GM23338 (cell line): ENCODE measurements around the gene SLC51A. TPM values are rescaled to one million over a fixed set of nuclear protein-coding genes. Genes with fewer than 3 reads are reported as not detected.

ENCODE experiments used
- ATAC-seq: fragments of 200-7000 bp; cut with Tn5 transposase; 3 replicates; pipeline ENCODE4 v1.9.1; 2020
- DNase-seq: peaks from one replicate; pipeline ENCODE4 v3.0.0-alpha.2; 2015; ENCODE audit warnings: low spot score
- H2AFZ ChIP-seq: fragments of 200-600 bp; sonication (generic); 2 replicates; pipeline ENCODE4 v1.8.0; 2016; ENCODE audit warnings: antibody characterized with exemption, mild to moderate bottlenecking, moderate library complexity
- H3F3A ChIP-seq: fragments of 200-600 bp; sonication (generic); replicated peaks from 2 replicates; pipeline ENCODE4 v1.8.0; 2017; ENCODE audit warnings: antibody characterized with exemption, mixed run types, low read depth
- H3K27ac ChIP-seq: fragments of 200-600 bp; sonication (generic); 2 replicates; pipeline ENCODE4 v1.6.1; 2016; ENCODE audit warnings: low read depth
- H3K27me3 ChIP-seq: fragments of 200-600 bp; sonication (generic); 2 replicates; pipeline ENCODE4 v1.8.0; 2016; ENCODE audit warnings: mild to moderate bottlenecking, mixed run types, moderate library complexity; ENCODE audit not compliant: insufficient read depth
- H3K36me3 ChIP-seq: fragments of 200-600 bp; sonication (generic); 2 replicates; pipeline ENCODE4 v1.8.0; 2016; ENCODE audit warnings: mild to moderate bottlenecking; ENCODE audit not compliant: insufficient read depth
- H3K4me1 ChIP-seq: fragments of 200-600 bp; sonication (generic); 2 replicates; pipeline ENCODE4 v1.8.0; 2016; ENCODE audit warnings: mild to moderate bottlenecking, moderate library complexity; ENCODE audit not compliant: insufficient read depth
- H3K4me2 ChIP-seq: fragments of 200-600 bp; sonication (generic); 2 replicates; pipeline ENCODE4 v1.7.1; 2017; ENCODE audit warnings: mixed run types
- H3K4me3 ChIP-seq: fragments of 200-600 bp; sonication (generic); 2 replicates; pipeline ENCODE4 v1.6.1; 2016; ENCODE audit warnings: mixed run types
- H3K79me2 ChIP-seq: fragments of 200-600 bp; sonication (generic); replicated peaks from 2 replicates; pipeline ENCODE4 v1.8.0; 2017; ENCODE audit warnings: mild to moderate bottlenecking; ENCODE audit not compliant: insufficient read depth
- H3K9me2 ChIP-seq: fragments of 200-600 bp; sonication (generic); 2 replicates; pipeline ENCODE4 v1.8.0; 2017; ENCODE audit not compliant: insufficient read depth
- H4K20me1 ChIP-seq: fragments of 200-600 bp; sonication (generic); replicated peaks from 2 replicates; pipeline ENCODE4 v1.8.0; 2017; ENCODE audit warnings: mild to moderate bottlenecking; ENCODE audit not compliant: insufficient read depth
- H3K27ac Mint-ChIP-seq: 2 replicates; pipeline ENCODE4 v1.8.0; 2020; ENCODE audit warnings: inconsistent platforms, mild to moderate bottlenecking, moderate library complexity, mixed read lengths
- H3K27me3 Mint-ChIP-seq: 3 replicates; pipeline ENCODE4 v1.8.0; 2022; ENCODE audit warnings: low read depth, mild to moderate bottlenecking, moderate library complexity, mixed read lengths, inconsistent platforms; ENCODE audit not compliant: insufficient read depth, poor library complexity
- H3K36me3 Mint-ChIP-seq: 3 replicates; pipeline ENCODE4 v1.8.0; 2021; ENCODE audit warnings: low read depth, mild to moderate bottlenecking, inconsistent platforms, moderate library complexity, mixed read lengths
- H3K4me1 Mint-ChIP-seq: 3 replicates; pipeline ENCODE4 v1.8.0; 2020; ENCODE audit warnings: mild to moderate bottlenecking, inconsistent platforms, mixed read lengths
- H3K4me3 Mint-ChIP-seq: 3 replicates; pipeline ENCODE4 v1.8.0; 2021; ENCODE audit warnings: moderate library complexity, mild to moderate bottlenecking, inconsistent platforms, mixed read lengths
- H3K9me3 Mint-ChIP-seq: 3 replicates; pipeline ENCODE4 v1.8.0; 2020; ENCODE audit warnings: moderate library complexity, mild to moderate bottlenecking, inconsistent platforms, mixed read lengths
- CTCF ChIP-seq, 2 experiments: fragments of 200-600 bp in 1 of 2; sonication (generic) in 1 of 2; conservative IDR thresholded peaks; 2 replicates each; pipeline versions ENCODE4 v1.5.1 to v1.6.1; 2016 to 2017; ENCODE audit warnings: antibody characterized with exemption in 2 of 2, low read depth in 2 of 2, mild to moderate bottlenecking in 2 of 2, moderate library complexity in 1 of 2
- ETS1 ChIP-seq: IDR thresholded peaks from 2 replicates; pipeline ENCODE4 v1.6.1; 2016; ENCODE audit warnings: antibody characterized with exemption
- JUNB ChIP-seq: IDR thresholded peaks from one replicate; pipeline ENCODE4 v1.6.1; 2016; ENCODE audit warnings: antibody characterized with exemption; ENCODE audit not compliant: unreplicated experiment
- NANOG ChIP-seq: IDR thresholded peaks from 2 replicates; pipeline ENCODE4 v1.6.1; 2016; ENCODE audit warnings: antibody characterized with exemption, borderline replicate concordance
- POLR2AphosphoS5 ChIP-seq: IDR thresholded peaks from 2 replicates; pipeline ENCODE4 v1.6.1; 2016; ENCODE audit warnings: antibody characterized with exemption, low read depth
- REST ChIP-seq: IDR thresholded peaks from one replicate; pipeline ENCODE4 v1.6.1; 2018; ENCODE audit warnings: antibody characterized with exemption; ENCODE audit not compliant: unreplicated experiment
- STAT1 ChIP-seq: IDR thresholded peaks from one replicate; pipeline ENCODE4 v1.6.1; 2016; ENCODE audit warnings: antibody characterized with exemption; ENCODE audit not compliant: unreplicated experiment
- ZNF114 ChIP-seq: fragments of 250-450 bp; sonication (Bioruptor Pico); IDR thresholded peaks from 2 replicates; pipeline ENCODE4 v1.5.0; 2020; ENCODE audit warnings: mild to moderate bottlenecking, moderate library complexity
- polyA plus RNA-seq: library from polyadenylated mRNA; unstranded; fragments of >200 nt; fragmentation: Nextera tagmentation; extraction: Ambion mirVana; gene quantifications from 2 replicates; pipeline ENCODE4 v1.2.1, GENCODE V29; 2016
- total RNA-seq: library from RNA; depleted of rRNA; stranded (reverse); fragments of >200 nt; shearing (Covaris generic); gene quantifications from 2 replicates; pipeline ENCODE4 v1.2.3, GENCODE V29; 2014

Gene SLC51A
- total and polyA plus RNA-seq, 2 experiments from 2014 or later, result 4.0 to 6.7 TPM

DNA sequence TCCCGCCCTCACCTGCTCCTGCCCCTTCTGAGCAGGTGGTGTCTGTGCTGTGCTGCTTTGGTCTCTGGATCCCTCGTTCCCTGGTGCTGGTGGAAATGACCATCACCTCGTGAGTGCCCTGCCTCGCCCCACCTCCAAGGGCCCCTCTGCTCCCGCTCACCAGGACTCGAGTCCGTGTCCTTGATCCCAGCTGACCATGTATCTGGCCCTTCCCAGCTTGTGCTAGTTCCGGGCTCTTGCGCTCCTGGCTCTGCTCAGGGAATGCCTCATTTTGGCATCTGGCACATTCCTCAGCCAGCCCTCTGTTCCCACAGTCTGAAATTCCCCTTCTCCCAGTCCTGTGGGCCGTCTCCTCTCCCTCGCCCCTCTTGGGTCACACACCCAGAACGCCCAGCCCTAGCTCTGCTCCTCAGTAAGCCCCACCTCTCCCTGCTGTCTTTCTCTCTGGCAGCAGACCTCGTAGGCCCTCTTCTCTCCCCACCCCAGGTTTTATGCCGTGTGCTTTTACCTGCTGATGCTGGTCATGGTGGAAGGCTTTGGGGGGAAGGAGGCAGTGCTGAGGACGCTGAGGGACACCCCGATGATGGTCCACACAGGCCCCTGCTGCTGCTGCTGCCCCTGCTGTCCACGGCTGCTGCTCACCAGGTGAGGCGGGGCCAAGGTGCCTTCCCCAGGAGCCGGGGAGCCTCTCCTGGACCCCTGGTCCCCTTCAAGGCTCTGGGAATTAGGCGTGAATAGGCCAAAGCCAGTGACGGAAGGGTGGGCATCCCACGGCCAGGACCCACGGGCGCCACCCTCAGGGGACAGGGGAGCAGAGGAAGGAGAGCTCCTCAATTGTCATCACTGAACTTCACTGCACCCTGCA lies 11.5 kb downstream of the SLC51A start:
- Histone ChIP-seq H3K27me3 (no peaks in the 10 kb centered on the region), H3K4me1 (no peaks in the 10 kb centered on the region), H3K9me2 (no peaks in the 10 kb centered on the region), H4K20me1 (no peaks in the 10 kb centered on the region), H3F3A (peaks cover 5% of the 10 kb centered on the region; the same call in 1 of the 2 replicates), H2AFZ (no peak overlapping the region), H3K36me3 (no peaks in the 10 kb centered on the region), H3K27ac (0 out of 2 replicates have a peak overlapping the region, but pooled peaks have one; percentile 19), H3K79me2 (no peaks in the 10 kb centered on the region), H3K4me2 (no peak overlapping the region), H3K4me3 (no peak overlapping the region)
- H3K9me3 Mint-ChIP-seq, result peaks cover 4% of the 10 kb centered on the region; the same call in 2 of the 3 replicates
- peak overlapping the region; percentile 7; the same call in 1 of the 2 replicates for H3K27ac Mint-ChIP-seq
- H3K4me1 Mint-ChIP-seq, result peaks cover 9% of the 10 kb centered on the region; the same call in 2 of the 3 replicates
- H3K36me3 Mint-ChIP-seq, result peaks cover 11% of the 10 kb centered on the region; the same call in 1 of the 3 replicates
- ATAC-seq (peak; percentile 57), DNase-seq (peak; percentile 36)
- H3K4me3 Mint-ChIP-seq, result no peak overlapping the region
- TF ChIP-seq STAT1 (no peak), POLR2AphosphoS5 (no peak), CTCF (conservative IDR thresholded peaks at IDR 0.05; ENCODE audit: low read depth in 2 of 2) (peak in 1 of 2 experiments; percentile 42; a peak in 2 of 4 replicates)
- peaks cover 7% of the 10 kb centered on the region for H3K27me3 Mint-ChIP-seq

GRCh38 chr3:196232154-196232881 lies 16.0 kb downstream of the SLC51A start:
- Mint-ChIP-seq H3K4me3 (no peak overlapping the region), H3K9me3 (no peaks in the 10 kb centered on the region; the same call in 2 of the 3 replicates), H3K36me3 (peaks cover under 1% of the 10 kb centered on the region; the same call in 1 of the 3 replicates), H3K27me3 (peaks cover 5% of the 10 kb centered on the region), H3K27ac (no peak overlapping the region), H3K4me1 (peaks cover 4% of the 10 kb centered on the region; the same call in 1 of the 3 replicates)
- no peaks in the 10 kb centered on the region for H3K27me3 ChIP-seq
- H3K4me2 ChIP-seq, result no peak overlapping the region
- H3K79me2 ChIP-seq, result no peaks in the 10 kb centered on the region
- H3K9me2 ChIP-seq, result no peaks in the 10 kb centered on the region
- H2AFZ ChIP-seq, result no peak overlapping the region
- TF ChIP-seq NANOG (no peak), ETS1 (no peak), REST (no peak), ZNF114 (CRISPR knock-in tag) (no peak), JUNB (no peak)
- no peaks in the 10 kb centered on the region for H3F3A ChIP-seq
- H3K36me3 ChIP-seq, result no peaks in the 10 kb centered on the region
- DNase-seq (no peak), ATAC-seq (no peak)
- H3K27ac ChIP-seq, result no peak overlapping the region
- H3K4me3 ChIP-seq, result no peak overlapping the region
- 0 out of 2 replicates have a peak, but pooled peaks cover 5% of the 10 kb centered on the region for H4K20me1 ChIP-seq
- H3K4me1 ChIP-seq, result no peaks in the 10 kb centered on the region
